ENCODE data around the gene GSTM3. TPM values are rescaled to one million over a fixed set of nuclear protein-coding genes. Genes with fewer than 3 reads are reported as not detected.

The GSTM3 gene
- polyA plus RNA-seq, 1 donor (not counting 4 experiments of a cell fraction or from before 2014, with no cell fraction given), result 113 TPM

GRCh38 chr1:109787845-109788601 lies 47.2 kb upstream of the GSTM3 start:
- H3K36me3 ChIP-seq (ENCODE audit: control insufficient read depth in 2 of 2, extremely low read depth in 1 of 2, insufficient read depth in 2 of 2, low read length in 2 of 2), result no peaks in the 10 kb centered on the region
- H3K27ac ChIP-seq (ENCODE audit: control insufficient read depth, insufficient read depth, low read length), result no peak overlapping the region
- TF ChIP-seq CTCF (optimal IDR thresholded peaks at IDR 0.05 in 1 of 3, IDR thresholded peaks at IDR 0.05 in 1 of 3, conservative IDR thresholded peaks at IDR 0.05 in 1 of 3; ENCODE audit: extremely low read depth in 1 of 3, insufficient read depth in 2 of 3, low read length in 3 of 3) (no peak), EZH2 (IDR thresholded peaks at IDR 0.05; ENCODE audit: low read length) (no peak)
- no peak overlapping the region for H3K9ac ChIP-seq (ENCODE audit: control insufficient read depth, extremely low read depth, insufficient read depth, low read length)
- peaks cover 34% of the 10 kb centered on the region for H3K4me1 ChIP-seq (ENCODE audit: control insufficient read depth, extremely low read depth, insufficient read depth, low read length)
- H3K9me3 ChIP-seq (ENCODE audit: control insufficient read depth, low read depth, low read length), result no peaks in the 10 kb centered on the region
- no peak for DNase-seq (ENCODE audit: low read depth, low spot score)
- no peak overlapping the region for H2AFZ ChIP-seq (ENCODE audit: control insufficient read depth, low read length)
- no peaks in the 10 kb centered on the region for H3K79me2 ChIP-seq (ENCODE audit: control insufficient read depth, insufficient read depth, low read length)
- H3K27me3 ChIP-seq (ENCODE audit: control insufficient read depth, extremely low read depth, insufficient read depth, low read length), result no peaks in the 10 kb centered on the region
- H4K20me1 ChIP-seq (ENCODE audit: control insufficient read depth, extremely low read depth, insufficient read depth, low read length), result no peaks in the 10 kb centered on the region
- H3K4me2 ChIP-seq (ENCODE audit: control insufficient read depth, extremely low read depth, insufficient read depth, low read depth, low read length), result no peak overlapping the region
- no peak for FAIRE-seq
- H3K9me1 ChIP-seq (ENCODE audit: control insufficient read depth, extremely low read depth, insufficient read depth, low read length), result no peaks in the 10 kb centered on the region
- no peak overlapping the region for H3K4me3 ChIP-seq (ENCODE audit: control insufficient read depth in 2 of 3, extremely low read depth in 1 of 3, insufficient read depth in 2 of 3, low read depth in 1 of 3, low read length in 3 of 3)
- dilution Hi-C loops (cut with MboI; ENCODE audit: extremely low pct_ligation_motif_present, low sequenced_read_pairs), result no loop called here

- FAIRE-seq, result no peak
These were observed 46.5 kb upstream of the GSTM3 start for GRCh38 chr1:109787211-109787844.

More at GRCh38 chr1:109787211-109787844, 46.5 kb upstream of the GSTM3 start:
- peak; percentile 62 for DNase-seq (ENCODE audit: low read depth, low spot score)
- H3K4me2 ChIP-seq (ENCODE audit: control insufficient read depth, extremely low read depth, insufficient read depth, low read depth, low read length), result no peak overlapping the region
- H3K4me1 ChIP-seq (ENCODE audit: control insufficient read depth, extremely low read depth, insufficient read depth, low read length), result peaks cover 32% of the 10 kb centered on the region
- no peaks in the 10 kb centered on the region for H3K79me2 ChIP-seq (ENCODE audit: control insufficient read depth, insufficient read depth, low read length)
- H3K27ac ChIP-seq (ENCODE audit: control insufficient read depth, insufficient read depth, low read length), result peak overlapping the region; percentile 0
- no peak overlapping the region for H3K4me3 ChIP-seq (ENCODE audit: control insufficient read depth in 2 of 3, extremely low read depth in 1 of 3, insufficient read depth in 2 of 3, low read depth in 1 of 3, low read length in 3 of 3)
- H3K9me1 ChIP-seq (ENCODE audit: control insufficient read depth, extremely low read depth, insufficient read depth, low read length), result no peaks in the 10 kb centered on the region
- peak overlapping the region; percentile 16 for H3K9ac ChIP-seq (ENCODE audit: control insufficient read depth, extremely low read depth, insufficient read depth, low read length)
- no peaks in the 10 kb centered on the region for H3K36me3 ChIP-seq (ENCODE audit: control insufficient read depth in 2 of 2, extremely low read depth in 1 of 2, insufficient read depth in 2 of 2, low read length in 2 of 2)
- dilution Hi-C loops (cut with MboI; ENCODE audit: extremely low pct_ligation_motif_present, low sequenced_read_pairs), result no loop called here
- no peaks in the 10 kb centered on the region for H3K27me3 ChIP-seq (ENCODE audit: control insufficient read depth, extremely low read depth, insufficient read depth, low read length)
- H3K9me3 ChIP-seq (ENCODE audit: control insufficient read depth, low read depth, low read length), result no peaks in the 10 kb centered on the region
- TF ChIP-seq CTCF (optimal IDR thresholded peaks at IDR 0.05 in 1 of 3, IDR thresholded peaks at IDR 0.05 in 1 of 3, conservative IDR thresholded peaks at IDR 0.05 in 1 of 3; ENCODE audit: extremely low read depth in 1 of 3, insufficient read depth in 2 of 3, low read length in 3 of 3) (no peak), EZH2 (IDR thresholded peaks at IDR 0.05; ENCODE audit: low read length) (no peak)
- H4K20me1 ChIP-seq (ENCODE audit: control insufficient read depth, extremely low read depth, insufficient read depth, low read length), result no peaks in the 10 kb centered on the region
- H2AFZ ChIP-seq (ENCODE audit: control insufficient read depth, low read length), result no peak overlapping the region

Data from keratinocyte (primary cell).